Measurements from ENCODE around the gene POLG.

Gene POLG

GRCh38 chr15:89353991-89354390, 19.4 kb upstream of the POLG start:
- no peak for DNase-seq

GRCh38 chr15:89352476-89352875, 17.9 kb upstream of the POLG start:
- no peak for DNase-seq

DNA sequence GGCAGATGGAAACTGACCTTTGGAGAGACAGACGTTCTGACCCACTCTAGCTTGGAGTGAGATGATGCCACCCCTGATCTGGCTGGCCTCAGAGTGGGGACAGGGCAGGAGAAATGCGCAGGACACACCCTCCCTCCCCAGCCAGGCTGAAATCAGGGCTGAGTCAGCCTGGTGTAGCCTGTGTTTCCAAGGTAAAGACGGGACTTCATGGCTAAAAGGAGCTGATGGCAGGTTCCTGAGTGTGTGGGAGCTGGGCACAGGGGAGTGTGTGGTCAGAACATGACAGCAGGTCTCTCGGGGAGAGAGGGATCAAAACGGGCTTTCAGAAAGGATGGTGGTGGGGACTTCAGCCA, 14.6 kb upstream of the POLG start:
- no peak for DNase-seq

GRCh38 chr15:89346516-89347231, 12.1 kb upstream of the POLG start:
- no peak for DNase-seq

GRCh38 chr15:89345248-89345647, 10.6 kb upstream of the POLG start:
- DNase-seq = no peak

DNA sequence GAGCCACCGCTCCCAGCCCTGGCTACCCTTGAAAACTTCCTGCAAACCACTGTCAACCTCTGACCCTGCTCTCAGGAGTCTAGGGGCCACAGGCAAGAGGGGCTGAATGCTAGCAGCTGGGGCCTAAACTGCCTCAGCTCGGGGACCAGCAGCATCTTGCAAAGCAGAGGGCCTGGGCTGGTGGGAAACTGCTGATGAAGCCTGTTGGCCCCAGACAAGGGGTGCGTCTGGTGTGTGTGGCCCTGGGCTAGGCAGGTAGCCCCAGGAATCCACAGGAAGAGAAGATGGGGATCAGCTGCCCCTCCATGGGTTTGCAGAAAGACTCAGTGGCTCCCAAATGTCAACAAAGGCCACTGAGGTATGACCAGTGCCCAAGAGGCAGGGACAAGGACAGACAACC, 8.2 kb upstream of the POLG start:
- no peak for DNase-seq

- peak; percentile 53 for DNase-seq
Measured at GRCh38 chr15:89341316-89342005, 6.8 kb upstream of the POLG start.

GRCh38 chr15:89340573-89340972, 5.9 kb upstream of the POLG start:
- DNase-seq = no peak

GRCh38 chr15:89338036-89338435, 3.4 kb upstream of the POLG start:
- DNase-seq = no peak

GRCh38 chr15:89335298-89336041, 846 bp upstream of the POLG start:
- no peak for DNase-seq

DNA sequence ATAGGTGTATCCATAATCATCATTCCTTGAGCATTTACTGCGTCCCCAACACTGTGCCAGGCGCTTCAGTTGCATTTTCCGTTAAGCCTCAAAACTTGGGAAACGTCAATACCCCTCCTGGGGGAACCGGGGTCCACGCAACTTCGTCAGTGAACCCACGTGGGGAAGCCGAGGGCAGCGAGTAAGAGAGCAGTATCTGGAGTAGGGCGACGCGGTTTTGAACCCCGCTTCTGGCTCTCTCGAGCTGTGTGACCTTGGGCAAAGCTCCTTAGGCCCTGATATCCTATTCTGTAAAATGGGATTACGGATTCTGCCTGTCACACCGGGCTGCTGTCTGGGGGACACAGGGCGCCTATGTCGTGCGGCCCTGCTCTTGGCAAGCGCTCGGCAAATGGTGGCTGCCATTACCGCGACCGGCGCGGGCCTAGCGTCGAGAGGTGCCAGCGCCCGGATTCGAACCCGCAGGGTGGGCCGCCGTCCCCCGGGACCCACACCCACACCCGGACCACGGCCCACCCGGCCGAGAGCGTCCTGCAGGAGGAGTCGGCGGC, 590 bp downstream of the POLG start:
- DNase-seq = peak; percentile 48

DNA sequence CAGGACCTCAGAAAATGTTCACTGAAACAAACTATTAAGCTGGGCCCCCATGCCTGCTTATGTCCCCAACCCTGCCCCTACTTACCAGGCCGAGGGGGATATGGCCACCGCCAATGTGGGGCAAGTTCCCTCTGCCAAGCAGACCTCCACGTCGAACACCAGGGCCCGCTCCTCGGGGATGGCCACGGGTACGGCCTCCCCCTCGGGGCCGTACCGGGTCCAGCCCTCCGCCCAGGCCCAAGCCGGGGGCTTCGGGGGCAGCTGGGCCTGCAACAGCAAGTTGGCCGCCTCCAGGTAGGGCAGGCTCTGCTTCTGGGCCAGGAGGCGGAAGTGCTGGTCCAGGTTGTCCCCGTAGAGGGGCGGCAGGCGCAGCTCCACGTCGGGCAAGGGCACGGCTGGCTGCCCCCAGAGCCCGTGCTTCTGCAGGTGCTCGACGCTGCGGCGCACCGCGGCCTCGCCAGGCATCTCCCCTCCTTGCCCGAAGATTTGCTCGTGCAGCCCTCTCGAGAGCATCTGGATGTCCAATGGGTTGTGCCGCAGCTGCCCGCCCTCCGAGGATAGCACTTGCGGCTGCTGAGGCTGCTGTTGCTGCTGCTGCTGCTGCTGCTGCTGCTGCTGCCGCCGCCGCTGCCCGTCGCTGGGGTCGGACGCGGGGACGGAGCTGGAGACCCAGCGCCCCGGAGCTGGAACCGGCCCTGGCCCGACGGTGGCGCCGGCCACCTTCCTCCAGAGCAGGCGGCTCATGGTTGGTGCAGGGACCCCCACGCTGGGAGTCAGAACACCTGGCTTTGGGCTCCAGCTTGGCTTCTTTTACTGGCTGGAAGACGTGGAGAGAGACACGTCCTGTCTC, 1.4 kb downstream of the POLG start:
- DNase-seq = no peak

DNA sequence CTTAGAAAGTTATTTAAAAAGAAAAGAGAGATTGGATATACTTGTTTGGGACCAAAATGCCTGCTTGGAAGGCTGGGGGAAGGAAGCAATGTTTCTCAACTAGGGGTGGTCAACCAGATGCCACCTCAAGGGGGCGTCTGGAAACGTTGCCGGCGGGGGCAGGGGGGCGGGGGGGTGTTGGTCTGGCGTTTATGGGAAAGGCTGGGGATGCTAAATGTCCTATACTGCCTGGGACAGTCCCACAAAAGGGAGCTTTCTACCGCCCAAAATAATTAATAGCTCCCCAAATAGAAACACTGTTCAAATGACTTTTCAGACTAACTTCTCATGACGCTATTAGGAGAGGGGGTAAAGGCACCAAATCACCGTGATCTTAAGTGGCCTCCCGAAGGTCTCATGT, 2.2 kb downstream of the POLG start:
- no peak for DNase-seq

GRCh38 chr15:89330881-89331595, 3.6 kb downstream of the POLG start:
- no peak for DNase-seq

- no peak for DNase-seq
Measured at GRCh38 chr15:89330119-89330518, 4.5 kb downstream of the POLG start.

GRCh38 chr15:89329329-89330084, 5.1 kb downstream of the POLG start:
- DNase-seq = no peak

DNA sequence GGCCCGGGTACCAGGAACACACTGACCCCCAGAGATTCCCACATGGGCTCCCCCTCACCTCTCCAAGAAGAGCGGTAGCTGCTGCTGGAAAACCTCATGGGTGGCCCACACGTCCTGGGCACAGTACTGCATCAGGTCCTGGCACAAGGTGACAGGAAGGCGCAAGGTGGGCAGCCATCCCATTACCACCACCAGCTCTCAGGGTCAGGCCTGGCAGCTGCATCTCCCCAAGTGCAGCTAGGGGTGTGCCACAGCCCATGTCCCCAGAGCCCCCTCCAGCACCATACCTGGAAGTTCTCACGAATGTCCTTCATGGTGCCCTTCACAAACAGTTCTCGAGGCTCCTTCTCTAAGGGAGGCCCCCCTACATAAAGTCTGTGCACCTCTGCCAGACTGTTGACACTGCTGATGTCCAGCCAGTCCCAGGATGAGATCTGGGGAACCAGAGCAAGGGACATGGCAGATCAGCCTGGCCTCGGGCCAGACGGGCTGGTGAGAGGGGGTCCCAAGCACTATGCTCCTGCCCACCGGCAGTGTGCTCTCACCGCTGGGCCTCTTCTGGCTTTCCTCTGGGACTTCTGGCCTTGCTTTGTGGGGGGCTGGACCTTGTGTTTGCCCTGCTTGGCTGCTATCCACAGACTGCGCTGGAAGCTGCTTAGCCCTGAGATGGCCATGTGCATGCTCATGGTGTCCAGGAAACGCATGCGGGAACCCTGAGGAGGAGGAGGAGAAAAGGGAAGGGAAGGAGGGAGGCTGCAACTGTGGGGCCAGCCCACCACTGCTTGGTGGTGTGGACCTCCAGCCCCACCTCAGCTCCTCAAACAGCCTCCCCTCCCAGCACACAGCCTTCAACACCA, 6.0 kb downstream of the POLG start:
- DNase-seq = no peak

- DNase-seq = no peak
Measured at GRCh38 chr15:89327113-89327512, 7.5 kb downstream of the POLG start.

DNA sequence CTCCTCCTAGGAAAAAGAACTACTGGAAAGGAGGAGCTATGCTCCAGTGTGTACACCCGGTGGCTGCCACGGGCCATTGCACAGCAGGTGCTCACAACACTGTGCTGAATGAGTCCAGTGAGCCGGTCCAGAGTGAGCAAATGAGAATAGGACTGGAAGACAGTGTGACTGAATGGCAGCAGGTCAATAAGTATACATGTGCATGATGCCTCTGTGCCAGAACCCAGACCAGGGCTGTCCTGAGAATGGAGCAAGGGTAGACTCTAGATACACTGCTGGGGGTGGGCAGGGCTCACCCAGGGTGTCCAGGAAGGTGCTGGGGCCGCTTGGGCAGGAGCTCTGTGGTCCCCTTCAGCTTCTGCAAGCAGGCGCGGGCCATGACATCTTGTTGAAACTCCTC, 8.3 kb downstream of the POLG start:
- DNase-seq = no peak

DNA sequence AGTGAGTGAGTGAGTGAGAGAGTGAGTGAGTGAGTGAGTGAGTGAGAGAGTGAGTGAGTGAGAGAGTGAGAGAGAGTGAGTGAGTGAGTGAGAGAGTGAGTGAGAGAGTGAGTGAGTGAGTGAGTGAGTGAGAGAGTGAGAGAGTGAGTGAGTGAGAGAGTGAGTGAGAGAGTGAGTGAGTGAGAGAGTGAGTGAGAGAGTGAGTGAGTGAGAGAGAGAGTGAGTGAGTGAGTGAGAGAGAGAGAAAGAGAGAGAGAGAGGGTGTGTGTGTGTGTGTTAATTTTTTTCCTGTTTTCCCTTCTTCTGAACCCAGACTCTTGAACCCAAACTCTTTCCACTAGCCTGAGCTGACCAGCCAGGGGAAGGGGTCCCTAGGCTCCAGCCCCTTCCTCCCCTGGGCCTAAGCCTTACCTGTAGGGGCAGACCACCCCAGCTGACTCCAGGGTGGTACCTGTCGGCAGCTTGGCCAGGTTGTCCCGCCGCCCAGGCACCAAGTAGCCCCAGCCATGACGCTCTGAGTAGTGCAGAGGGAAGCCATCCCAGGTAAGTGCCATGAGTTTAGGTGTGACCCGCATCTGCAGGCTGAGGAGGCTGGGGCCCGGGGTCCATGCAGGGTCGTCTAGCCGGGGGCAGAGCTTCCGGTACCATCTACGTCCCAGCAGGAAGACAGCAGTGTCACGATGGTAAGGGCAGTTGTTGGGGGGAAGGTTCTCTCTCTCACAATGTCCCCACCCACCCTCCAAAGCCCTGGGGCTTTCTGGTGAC, 9.4 kb downstream of the POLG start:
- no peak for DNase-seq
